Activated naive CD4-positive, alpha-beta T cell treated with anti-CD3 and anti-CD28 coated beads, Interleukin-2, amount 50 U/mL, for 16 hours (primary cell): Measurements from ENCODE around the gene METTL15.
"Not testable (repeated sequence)": the region's sequence is repeated elsewhere in the genome, so short reads cannot be mapped to it uniquely, and the experiment has no call there.

Experiments
- DNase-seq: peaks from one replicate; pipeline ENCODE4 v3.0.0-alpha.2; 2020

The METTL15 gene

DNA sequence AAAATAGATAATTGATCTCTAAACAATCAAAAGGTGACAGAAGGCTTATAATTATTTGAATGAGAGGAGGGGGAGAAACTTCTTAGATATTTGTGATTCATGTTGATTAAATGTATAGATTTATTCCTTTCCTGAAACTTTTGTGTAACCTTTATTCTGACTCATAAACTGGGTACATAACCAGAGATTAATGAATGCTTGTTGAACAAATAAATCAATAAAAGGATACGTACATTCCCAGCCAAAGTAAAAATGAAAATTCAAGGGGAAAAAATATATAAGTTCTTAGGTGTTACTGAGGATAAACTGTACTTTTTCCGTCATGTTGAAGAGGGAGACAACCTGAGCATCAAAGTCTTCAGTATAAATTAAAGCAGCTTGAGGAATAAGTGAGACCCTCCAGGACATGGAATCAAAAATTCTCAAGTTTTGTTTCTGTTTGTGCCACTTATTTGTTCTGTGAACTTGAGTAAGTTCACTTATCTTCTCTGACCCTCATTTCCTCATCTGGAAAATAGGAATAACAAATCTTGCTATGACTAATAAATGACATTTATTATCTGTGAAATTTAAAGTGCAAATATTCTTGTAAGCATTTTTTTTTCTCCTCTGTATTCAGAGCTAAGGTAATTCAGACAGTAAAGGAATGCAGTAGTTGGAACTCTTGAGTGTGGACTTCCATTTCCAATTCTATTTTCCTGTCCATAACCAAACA, 195.4 kb downstream of the METTL15 start:
- no peak for DNase-seq

- DNase-seq, result no peak
Measured at GRCh38 chr11:28315440-28315839, 207.3 kb downstream of the METTL15 start.

GRCh38 chr11:28318871-28319270, 210.7 kb downstream of the METTL15 start:
- DNase-seq, result no peak

DNA sequence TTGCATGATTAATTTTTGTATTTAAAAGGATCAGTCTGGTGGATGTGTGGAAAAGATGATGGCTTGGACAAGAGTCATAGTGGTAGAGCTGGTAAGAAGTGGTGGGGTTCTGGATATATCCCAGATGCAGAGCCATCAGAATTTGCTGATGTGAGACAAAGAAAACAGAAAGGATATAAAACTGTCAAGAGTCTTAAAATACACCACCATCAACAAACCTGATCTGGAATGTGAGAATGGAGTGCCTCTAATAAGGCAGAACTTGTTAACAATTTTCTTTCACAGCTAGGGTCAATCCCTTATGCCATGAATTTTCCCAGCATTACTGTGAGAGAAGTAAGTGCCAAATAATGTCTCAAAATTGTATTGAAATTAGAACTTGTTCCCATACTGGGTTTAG, 215.4 kb downstream of the METTL15 start:
- no peak for DNase-seq

GRCh38 chr11:28332393-28332792, 224.2 kb downstream of the METTL15 start:
- not testable (repeated sequence) for DNase-seq

DNA sequence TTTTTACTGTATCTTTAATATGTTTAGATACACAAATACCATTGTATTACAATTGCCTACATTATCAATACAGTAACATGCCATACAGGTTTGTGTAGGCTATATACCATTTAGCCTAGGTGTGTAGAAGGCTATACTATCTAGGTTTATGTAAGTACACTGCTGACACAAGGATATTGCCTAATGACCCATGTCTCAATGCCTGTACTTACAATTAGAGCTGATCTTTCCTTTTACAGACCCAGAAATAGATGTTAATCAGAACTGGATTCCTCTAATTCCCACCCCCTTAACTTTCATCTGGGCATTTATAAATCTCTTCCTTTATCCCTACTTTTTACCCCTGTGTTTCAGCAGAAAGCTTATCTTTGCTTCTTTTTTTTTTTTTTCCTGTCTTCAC, 229.5 kb downstream of the METTL15 start:
- DNase-seq, result no peak

GRCh38 chr11:28338371-28338770, 230.2 kb downstream of the METTL15 start:
- DNase-seq, result no peak

DNA sequence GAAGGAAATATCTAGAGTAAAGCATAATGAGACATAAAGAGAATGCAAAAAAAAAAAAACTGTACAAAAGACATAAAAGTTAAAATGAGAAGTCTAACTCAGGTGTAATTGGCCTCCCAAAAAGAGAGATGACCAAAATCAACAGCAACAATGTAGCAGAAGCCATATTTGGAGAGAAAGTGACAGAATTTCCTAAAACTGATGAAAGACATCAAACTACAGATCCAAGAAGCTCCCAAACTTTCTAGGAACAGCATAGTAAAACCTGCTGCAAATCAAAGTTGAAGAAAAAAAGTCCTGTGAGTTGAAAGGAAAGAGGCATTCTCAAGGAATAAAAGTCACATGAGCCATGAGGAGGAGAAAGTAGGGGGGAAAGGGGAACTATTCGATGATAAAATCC, 231.3 kb downstream of the METTL15 start:
- DNase-seq, result no peak

- no peak for DNase-seq
Measured at GRCh38 chr11:28342716-28343115, 234.5 kb downstream of the METTL15 start.

GRCh38 chr11:28343304-28344233, 235.4 kb downstream of the METTL15 start:
- no peak for DNase-seq

DNA sequence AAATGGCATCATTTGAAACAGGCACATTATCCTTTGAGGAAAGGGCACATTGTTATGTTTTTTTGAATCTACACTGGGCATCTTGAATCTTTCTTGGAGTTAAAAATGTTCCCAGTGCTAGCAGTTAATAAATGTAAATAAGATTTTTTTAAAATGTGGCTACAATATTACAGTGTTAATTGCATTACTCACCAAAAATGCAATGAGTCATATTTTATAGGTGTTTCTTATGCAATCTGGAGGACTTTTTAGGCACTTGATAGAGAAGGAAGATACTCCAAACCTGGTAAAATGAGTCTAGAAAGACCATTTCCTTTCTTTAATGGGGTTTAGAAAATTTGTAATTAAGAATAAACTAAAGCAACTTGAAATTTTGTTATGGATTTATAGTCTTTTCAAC, 238.0 kb downstream of the METTL15 start:
- no peak for DNase-seq

DNA sequence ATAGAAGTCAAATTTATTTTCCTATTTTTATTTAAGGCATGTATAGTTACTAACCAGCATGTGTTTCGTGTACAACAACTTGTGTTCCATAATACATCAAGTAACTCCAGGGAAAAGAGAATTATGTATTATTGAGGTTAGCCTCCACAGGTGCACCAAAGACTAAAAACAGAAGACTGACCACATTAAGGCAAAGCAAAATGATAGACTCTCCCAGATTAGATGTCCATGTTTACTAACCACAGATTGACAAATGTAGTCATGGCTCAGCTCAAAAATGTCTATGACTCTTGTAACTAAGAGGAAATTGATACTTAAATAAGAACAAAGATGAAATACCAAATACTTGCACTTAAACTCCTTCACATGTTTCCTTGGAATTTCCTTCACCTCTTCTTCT, 238.5 kb downstream of the METTL15 start:
- no peak for DNase-seq

- DNase-seq, result no peak
Measured at GRCh38 chr11:28347371-28347770, 239.2 kb downstream of the METTL15 start.

- DNase-seq, result no peak
Measured at GRCh38 chr11:28350216-28350615, 242.0 kb downstream of the METTL15 start.

DNA sequence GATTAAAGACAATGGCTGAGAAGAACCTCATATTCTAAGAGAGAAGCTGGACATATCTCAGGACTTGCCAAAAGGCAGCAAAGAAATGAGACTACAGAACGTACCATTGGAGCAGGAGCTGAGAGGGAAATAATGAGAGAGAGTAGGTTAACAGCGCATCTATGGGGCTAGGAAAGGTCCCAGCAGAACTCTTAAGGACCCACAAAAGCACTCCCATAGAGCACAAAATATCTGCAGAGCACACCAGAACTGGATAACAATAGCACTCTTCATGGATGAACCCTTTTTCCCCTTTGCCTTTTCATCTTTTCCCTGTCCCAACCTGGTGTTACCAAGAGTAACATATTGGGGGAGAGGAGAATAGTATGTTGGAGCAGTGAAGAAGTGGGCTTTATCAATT, 245.8 kb downstream of the METTL15 start:
- no peak for DNase-seq

- DNase-seq, result no peak
Measured at GRCh38 chr11:28366549-28367346, 258.6 kb downstream of the METTL15 start.

DNA sequence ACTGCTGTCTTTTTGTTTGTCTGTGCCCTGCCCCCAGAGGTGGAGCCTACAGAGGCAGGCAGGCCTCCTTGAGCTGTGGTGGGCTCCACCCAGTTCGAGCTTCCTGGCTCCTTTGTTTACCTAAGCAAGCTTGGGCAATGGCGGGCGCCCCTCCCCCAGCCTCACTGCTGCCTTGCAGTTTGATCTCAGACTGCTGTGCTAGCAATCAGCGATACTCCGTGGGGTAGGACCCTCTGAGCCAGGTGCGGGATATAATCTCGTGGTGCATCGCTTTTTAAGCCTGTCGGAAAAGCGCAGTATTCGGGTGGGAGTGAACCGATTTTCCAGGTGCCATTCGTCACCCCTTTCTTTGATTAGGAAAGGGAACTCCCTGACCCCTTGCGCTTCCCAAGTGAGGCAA, 269.9 kb downstream of the METTL15 start:
- DNase-seq, result not testable (repeated sequence)
